ENCODE results near the gene MYO7A. TPM values are rescaled to one million over a fixed set of nuclear protein-coding genes. Genes with fewer than 3 reads are reported as not detected.

MYO7A gene
- total RNA-seq, 2 donors from 2014 or later: 10.4 to 12.9 TPM

- H3K27me3 ChIP-seq: no peaks in the 10 kb centered on the region
- DNase-seq (no peak), ATAC-seq (no peak)
- WGBS, 2 donors: 84 to 96% methylated on average over 4 to 6 of the region's 6 CpGs
- H3K36me3 ChIP-seq (replicated peaks in 1 of 2; ENCODE audit: insufficient read depth in 1 of 2, low read depth in 2 of 2): no peaks in the 10 kb centered on the region
- intact Hi-C loops (cut with DNase I): loop anchor here (5.0 kb wide), 1 partner anchor 58 kb away; no protein-coding TSS in a partner anchor
- peaks cover 28% of the 10 kb centered on the region for H3K4me1 ChIP-seq
- no peaks in the 10 kb centered on the region for H3K9me3 ChIP-seq
- H3K27ac ChIP-seq: no peak overlapping the region
- TF ChIP-seq CTCF (IDR thresholded peaks at IDR 0.05) (no peak), POLR2A (IDR thresholded peaks at IDR 0.05) (no peak)
- H3K4me3 ChIP-seq: no peak overlapping the region
Measured at GRCh38 chr11:77124488-77124887, 3.6 kb upstream of the MYO7A start.

- intact Hi-C loops (cut with DNase I): no loop called here
- no peaks in the 10 kb centered on the region for H3K9me3 ChIP-seq
- 44 to 75% methylated on average over 6 of the region's 6 CpGs for WGBS, 2 donors
- peaks cover 33% of the 10 kb centered on the region for H3K4me1 ChIP-seq
- H3K27ac ChIP-seq: no peak overlapping the region
- no peak overlapping the region for H3K4me3 ChIP-seq
- no peaks in the 10 kb centered on the region for H3K36me3 ChIP-seq (replicated peaks in 1 of 2; ENCODE audit: insufficient read depth in 1 of 2, low read depth in 2 of 2)
- TF ChIP-seq CTCF (IDR thresholded peaks at IDR 0.05): no peak
- no peak for TF ChIP-seq POLR2A (IDR thresholded peaks at IDR 0.05)
- no peak for DNase-seq
- no peaks in the 10 kb centered on the region for H3K27me3 ChIP-seq
- ATAC-seq: no peak
Measured at GRCh38 chr11:77125191-77125590, 2.9 kb upstream of the MYO7A start.

GRCh38 chr11:77125695-77126094, 2.4 kb upstream of the MYO7A start:
- Histone ChIP-seq H3K27ac (no peak overlapping the region), H3K9me3 (no peaks in the 10 kb centered on the region), H3K27me3 (no peaks in the 10 kb centered on the region), H3K36me3 (replicated peaks in 1 of 2; ENCODE audit: insufficient read depth in 1 of 2, low read depth in 2 of 2) (no peaks in the 10 kb centered on the region), H3K4me1 (peaks cover 38% of the 10 kb centered on the region), H3K4me3 (no peak overlapping the region)
- DNase-seq: no peak
- intact Hi-C loops (cut with DNase I): no loop called here
- TF ChIP-seq CTCF (IDR thresholded peaks at IDR 0.05) (no peak), POLR2A (IDR thresholded peaks at IDR 0.05) (no peak)
- 53% methylated on average over 4 of the region's 4 CpGs; no CpG with 5 or more reads in 1 of the 2 donors for WGBS, 2 donors
- no peak for ATAC-seq

GRCh38 chr11:77126156-77126775, 1.8 kb upstream of the MYO7A start:
- intact Hi-C loops (cut with DNase I): no loop called here

More at GRCh38 chr11:77126156-77126775, 1.8 kb upstream of the MYO7A start:
- H3K9me3 ChIP-seq: no peaks in the 10 kb centered on the region
- WGBS, 2 donors: 70 to 76% methylated on average over 15 to 17 of the region's 17 CpGs
- DNase-seq (peak in 1 of 4 donors; percentile 32), ATAC-seq (no peak)
- H3K4me1 ChIP-seq: peaks cover 44% of the 10 kb centered on the region
- no peaks in the 10 kb centered on the region for H3K36me3 ChIP-seq (replicated peaks in 1 of 2; ENCODE audit: insufficient read depth in 1 of 2, low read depth in 2 of 2)
- H3K27ac ChIP-seq: no peak overlapping the region
- H3K27me3 ChIP-seq: no peaks in the 10 kb centered on the region
- H3K4me3 ChIP-seq: no peak overlapping the region
- TF ChIP-seq POLR2A (IDR thresholded peaks at IDR 0.05): no peak
- TF ChIP-seq CTCF (IDR thresholded peaks at IDR 0.05): no peak

Measured in body of pancreas (tissue), 4 donors.